PFSK-1 (cell line): Measurements from ENCODE around the gene RPGRIP1L. TPM values are rescaled to one million over a fixed set of nuclear protein-coding genes. Genes with fewer than 3 reads are reported as not detected.

Source experiments
- FOXP2 ChIP-seq: optimal IDR thresholded peaks from 2 replicates; pipeline ENCODE3; 2011; ENCODE audit warnings: borderline replicate concordance, control low read depth, inconsistent platforms; ENCODE audit not compliant: insufficient read depth; ENCODE audit errors: extremely low read length, extremely low read depth
- POLR2AphosphoS5 ChIP-seq: IDR thresholded peaks from 2 replicates; pipeline ENCODE4 v1.6.1; 2012; ENCODE audit warnings: low read depth, mild to moderate bottlenecking, control low read depth, low read length, moderate library complexity
- SIN3A ChIP-seq: IDR thresholded peaks from 2 replicates; pipeline ENCODE4 v1.6.1; 2012; ENCODE audit warnings: mild to moderate bottlenecking, low read length, moderate library complexity, borderline replicate concordance; ENCODE audit not compliant: insufficient read depth
- TAF1 ChIP-seq: IDR thresholded peaks from 2 replicates; pipeline ENCODE4 v1.6.1; 2012; ENCODE audit warnings: low read length, control low read depth, borderline replicate concordance; ENCODE audit not compliant: insufficient read depth
- polyA plus RNA-seq: library from polyadenylated mRNA; unstranded; fragments of >200 nt; gene quantifications from one replicate; pipeline ENCODE4 v1.2.1, GENCODE V29; 2012; ENCODE audit warnings: low read depth, missing spikeins; ENCODE audit not compliant: insufficient read length
- TF ChIP-seq, protein P1 (sequence below), 2 experiments: IDR thresholded peaks; 2 replicates each; pipeline versions ENCODE4 v1.6.1 to v1.8.0; 2011 to 2012; ENCODE audit warnings: low read depth in 2 of 2, low read length in 2 of 2, control low read depth in 1 of 2, inconsistent platforms in 1 of 2, mild to moderate bottlenecking in 1 of 2, moderate library complexity in 1 of 2; ENCODE audit not compliant: insufficient read depth in 1 of 2

Gene RPGRIP1L
- polyA plus RNA-seq: 2.1 TPM

DNA sequence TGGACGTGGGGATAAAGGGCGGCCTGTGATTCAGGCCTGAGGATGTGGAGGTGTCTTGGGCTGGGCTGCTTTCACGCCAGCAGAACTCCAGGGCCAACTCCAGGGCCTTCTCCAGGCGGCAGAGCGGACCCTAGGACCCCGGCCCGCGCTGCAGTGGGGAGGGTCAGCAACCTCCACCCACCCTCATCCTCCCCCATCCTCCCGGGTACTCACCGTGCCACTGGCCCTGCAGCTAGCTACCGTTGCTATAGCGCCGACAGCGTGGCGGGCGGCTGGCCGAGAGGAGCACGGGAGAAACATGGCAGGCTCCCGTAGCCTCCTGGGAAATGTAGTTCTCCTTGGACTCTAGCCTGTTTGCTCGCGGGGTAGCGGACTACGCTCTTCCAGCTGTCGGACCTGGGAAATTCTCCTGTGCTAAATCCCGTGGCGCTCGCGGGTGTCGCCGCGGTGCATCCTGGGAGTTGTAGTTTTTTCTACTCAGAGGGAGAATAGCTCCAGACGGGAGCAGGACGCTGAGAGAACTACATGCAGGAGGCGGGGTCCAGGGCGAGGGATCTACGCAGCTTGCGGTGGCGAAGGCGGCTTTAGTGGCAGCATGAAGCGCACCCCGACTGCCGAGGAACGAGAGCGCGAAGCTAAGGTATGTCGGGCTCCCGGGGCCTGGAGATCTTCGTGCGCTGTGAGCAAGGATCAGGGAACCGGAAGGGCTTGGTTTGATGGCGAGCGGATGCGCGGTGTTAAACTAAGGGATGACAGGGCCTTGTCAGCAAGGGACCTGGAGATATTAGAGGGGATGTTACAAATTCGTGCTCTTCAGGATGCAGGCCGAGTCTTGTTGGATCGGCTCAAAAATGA is at the start of gene RPGRIP1L, which contains the start of gene FTO:
Gene RPGRIP1L (minus strand): TSS at position 270 of the 855 bp plus-strand sequence. CDS start 3,136 bp downstream, outside the sequence.
Gene FTO (plus strand): TSS at position 567 of the 855 bp plus-strand sequence.
- TF ChIP-seq TAF1: no peak
- TF ChIP-seq FOXP2: no peak
- 0 out of 2 replicates have a peak, but pooled peaks have one; percentile 26 for TF ChIP-seq POLR2AphosphoS5

- no peak for TF ChIP-seq FOXP2
- TF ChIP-seq TAF1: no peak
- no peak for TF ChIP-seq SIN3A
- TF ChIP-seq, protein P1, sequence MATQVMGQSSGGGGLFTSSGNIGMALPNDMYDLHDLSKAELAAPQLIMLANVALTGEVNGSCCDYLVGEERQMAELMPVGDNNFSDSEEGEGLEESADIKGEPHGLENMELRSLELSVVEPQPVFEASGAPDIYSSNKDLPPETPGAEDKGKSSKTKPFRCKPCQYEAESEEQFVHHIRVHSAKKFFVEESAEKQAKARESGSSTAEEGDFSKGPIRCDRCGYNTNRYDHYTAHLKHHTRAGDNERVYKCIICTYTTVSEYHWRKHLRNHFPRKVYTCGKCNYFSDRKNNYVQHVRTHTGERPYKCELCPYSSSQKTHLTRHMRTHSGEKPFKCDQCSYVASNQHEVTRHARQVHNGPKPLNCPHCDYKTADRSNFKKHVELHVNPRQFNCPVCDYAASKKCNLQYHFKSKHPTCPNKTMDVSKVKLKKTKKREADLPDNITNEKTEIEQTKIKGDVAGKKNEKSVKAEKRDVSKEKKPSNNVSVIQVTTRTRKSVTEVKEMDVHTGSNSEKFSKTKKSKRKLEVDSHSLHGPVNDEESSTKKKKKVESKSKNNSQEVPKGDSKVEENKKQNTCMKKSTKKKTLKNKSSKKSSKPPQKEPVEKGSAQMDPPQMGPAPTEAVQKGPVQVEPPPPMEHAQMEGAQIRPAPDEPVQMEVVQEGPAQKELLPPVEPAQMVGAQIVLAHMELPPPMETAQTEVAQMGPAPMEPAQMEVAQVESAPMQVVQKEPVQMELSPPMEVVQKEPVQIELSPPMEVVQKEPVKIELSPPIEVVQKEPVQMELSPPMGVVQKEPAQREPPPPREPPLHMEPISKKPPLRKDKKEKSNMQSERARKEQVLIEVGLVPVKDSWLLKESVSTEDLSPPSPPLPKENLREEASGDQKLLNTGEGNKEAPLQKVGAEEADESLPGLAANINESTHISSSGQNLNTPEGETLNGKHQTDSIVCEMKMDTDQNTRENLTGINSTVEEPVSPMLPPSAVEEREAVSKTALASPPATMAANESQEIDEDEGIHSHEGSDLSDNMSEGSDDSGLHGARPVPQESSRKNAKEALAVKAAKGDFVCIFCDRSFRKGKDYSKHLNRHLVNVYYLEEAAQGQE (IDR thresholded peaks at IDR 0.05; ENCODE audit: insufficient read depth in 1 of 2, low read depth in 2 of 2, low read length in 2 of 2): no peak
- no peak for TF ChIP-seq POLR2AphosphoS5
Measured at GRCh38 chr16:53753431-53753830, 49.8 kb upstream of the RPGRIP1L start.

GRCh38 chr16:53752560-53752959 is 48.9 kb upstream of the RPGRIP1L start:
- TF ChIP-seq, protein P1 (IDR thresholded peaks at IDR 0.05; ENCODE audit: insufficient read depth in 1 of 2, low read depth in 2 of 2, low read length in 2 of 2): no peak
- TF ChIP-seq SIN3A: no peak
- TF ChIP-seq POLR2AphosphoS5: no peak

- no peak for TF ChIP-seq FOXP2
- TF ChIP-seq TAF1: no peak
- no peak for TF ChIP-seq POLR2AphosphoS5
- TF ChIP-seq, protein P1 (IDR thresholded peaks at IDR 0.05; ENCODE audit: insufficient read depth in 1 of 2, low read depth in 2 of 2, low read length in 2 of 2): no peak
- TF ChIP-seq SIN3A: no peak
Measured at GRCh38 chr16:53745753-53746266, 42.2 kb upstream of the RPGRIP1L start.

GRCh38 chr16:53745086-53745485 is 41.4 kb upstream of the RPGRIP1L start:
- TF ChIP-seq, protein P1 (IDR thresholded peaks at IDR 0.05; ENCODE audit: insufficient read depth in 1 of 2, low read depth in 2 of 2, low read length in 2 of 2): no peak
- TF ChIP-seq FOXP2 (no peak), SIN3A (no peak), TAF1 (no peak), POLR2AphosphoS5 (no peak)
